ENCODE measurements around the gene LYSMD1. TPM values are rescaled to one million over a fixed set of nuclear protein-coding genes. Genes with fewer than 3 reads are reported as not detected.

The LYSMD1 gene, protein sequence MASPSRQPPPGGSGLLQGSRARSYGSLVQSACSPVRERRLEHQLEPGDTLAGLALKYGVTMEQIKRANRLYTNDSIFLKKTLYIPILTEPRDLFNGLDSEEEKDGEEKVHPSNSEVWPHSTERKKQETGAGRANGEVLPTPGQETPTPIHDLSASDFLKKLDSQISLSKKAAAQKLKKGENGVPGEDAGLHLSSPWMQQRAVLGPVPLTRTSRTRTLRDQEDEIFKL
- 6.2 and 11.7 TPM in 2 replicates for total RNA-seq

DNA sequence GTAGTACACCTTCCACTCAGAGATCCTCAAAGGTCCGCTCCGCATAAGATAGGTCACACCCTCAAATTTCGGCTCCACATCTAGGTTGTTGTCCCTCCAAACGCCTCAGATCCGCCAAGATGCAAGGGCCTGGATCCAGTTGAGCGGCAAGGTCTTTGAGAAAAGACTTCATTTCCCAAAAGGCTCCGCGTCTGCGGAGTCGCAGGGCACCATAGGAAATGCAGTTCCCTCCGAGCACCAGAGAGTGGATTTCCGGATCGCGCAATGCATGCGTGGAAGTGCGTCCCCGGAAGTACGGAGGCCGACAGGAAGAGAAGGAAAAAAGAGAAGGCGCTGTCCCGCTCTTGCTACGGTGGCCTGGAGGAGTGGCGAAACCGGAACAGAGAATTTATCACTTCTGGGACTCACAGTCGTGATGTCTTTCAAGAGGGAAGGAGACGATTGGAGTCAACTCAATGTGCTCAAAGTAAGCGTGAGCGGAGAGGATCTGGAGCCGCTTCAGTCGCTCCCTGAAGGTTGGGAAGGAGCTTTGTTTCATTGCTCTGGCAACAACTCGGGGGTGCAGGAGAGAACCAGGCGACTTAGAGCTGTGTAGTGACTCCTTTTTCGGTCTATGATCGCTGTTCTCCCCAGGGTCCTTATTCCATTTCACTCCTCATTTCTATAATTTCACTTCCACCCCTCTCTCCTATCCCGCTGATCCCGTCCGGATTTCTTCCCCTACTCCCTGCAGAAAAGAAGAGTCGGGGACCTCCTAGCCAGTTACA, at the start of gene LYSMD1, which contains the start of gene SCNM1:
Gene LYSMD1, minus strand, starts transcription at position 165 of the 767 bp plus-strand sequence. CDS start 644 bp downstream, outside the sequence.
Gene SCNM1, plus strand, starts transcription at position 407 of the 767 bp plus-strand sequence. Its CDS starts 9 bp downstream, at position 416.

GRCh38 chr1:151198254-151199127, 32.8 kb upstream of the LYSMD1 start, which contains the start of gene PIP5K1A:
TSS of gene PIP5K1A (plus strand) at chr1:151198552. CDS start at chr1:151198997, 445 bp downstream.

DNA sequence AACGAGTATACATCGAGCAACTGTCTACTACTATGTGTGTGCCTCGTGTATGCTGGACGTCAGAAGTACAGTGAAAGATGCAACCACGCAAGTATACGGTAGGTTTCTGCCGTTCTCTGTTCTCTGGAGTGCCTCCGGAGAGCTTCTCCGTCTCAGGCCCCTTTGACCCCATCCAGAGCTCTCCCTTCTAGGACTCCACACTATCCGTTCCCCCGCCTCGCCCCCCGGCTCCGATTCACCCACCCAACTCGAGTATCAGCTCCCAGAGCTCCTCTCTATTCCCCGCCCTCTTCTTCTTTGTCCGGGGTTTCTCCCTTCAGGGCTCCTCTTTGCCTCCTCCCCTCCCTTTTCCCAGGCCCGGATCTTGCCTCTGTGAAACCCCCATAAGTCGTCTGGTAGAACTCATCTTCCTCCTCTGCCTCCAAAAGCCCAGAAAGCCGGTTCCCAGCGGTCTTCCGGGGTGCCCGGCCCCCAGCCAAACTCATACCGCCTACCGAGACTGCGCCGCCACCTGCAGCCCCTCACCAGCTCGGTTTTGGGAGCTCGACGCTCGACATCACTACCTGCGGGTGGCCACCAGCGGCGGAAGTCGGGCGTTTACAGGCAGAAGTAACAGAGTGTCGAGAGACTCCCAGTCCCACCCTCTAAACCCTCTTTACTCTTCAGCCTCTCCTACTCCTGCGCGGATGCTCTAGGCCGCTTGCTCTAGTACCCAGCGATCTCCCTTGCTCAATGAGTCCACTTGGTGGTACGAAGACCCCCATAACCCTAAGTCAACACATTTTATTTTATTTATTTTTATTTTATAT, 24.1 kb upstream of the LYSMD1 start, which contains the start of gene VPS72:
Gene VPS72, minus strand, starts transcription at position 561 of the 809 bp plus-strand sequence. Its CDS starts 76 bp downstream, at position 485.

DNA sequence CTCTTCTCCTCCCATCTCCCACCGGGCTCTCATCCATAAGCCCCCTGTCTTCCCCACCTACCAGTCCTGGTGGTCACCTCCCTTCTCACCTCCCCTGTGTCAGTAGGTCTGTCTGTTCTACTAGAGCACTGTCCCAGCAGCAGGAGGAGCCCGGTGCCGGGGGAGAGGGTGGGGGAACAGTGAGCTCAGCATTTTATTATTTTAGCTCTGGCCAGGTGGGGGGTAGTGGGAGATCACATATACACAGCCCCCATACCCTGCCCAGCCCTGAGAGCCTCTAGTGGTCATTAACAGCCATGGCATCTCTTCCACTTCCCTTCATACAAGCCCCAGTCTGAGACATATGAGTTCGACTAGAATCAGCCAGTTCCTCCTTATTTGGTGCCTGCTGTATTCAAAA, 10.2 kb upstream of the LYSMD1 start, which contains the start of gene TMOD4:
Gene TMOD4, minus strand, starts transcription at position 119 of the 400 bp plus-strand sequence. CDS start 1,106 bp downstream, outside the sequence.

GRCh38 chr1:151156515-151156819, 9.2 kb downstream of the LYSMD1 start, which contains the start of gene TNFAIP8L2:
TSS of gene TNFAIP8L2 (plus strand) at chr1:151156649. CDS start at chr1:151158698, 2,049 bp downstream.

GRCh38 chr1:151146412-151147131, 19.1 kb downstream of the LYSMD1 start, which contains the start of gene SEMA6C:
TSS of gene SEMA6C (minus strand) at chr1:151146631. CDS start at chr1:151142621, 4,010 bp downstream.

Other genes with a start within 250 kb of the LYSMD1 start
- 20.0 and 24.9 TPM in 2 replicates for gene SETDB1, start 239.5 kb downstream of the LYSMD1 start, total RNA-seq
- 124 and 274 TPM in 2 replicates for gene CERS2, start 191.1 kb downstream of the LYSMD1 start, total RNA-seq
- 0.13 TPM in 1 of 2 replicates, not detected in the other for gene ANXA9, start 183.6 kb downstream of the LYSMD1 start, total RNA-seq
- 7.8 and 18.1 TPM in 2 replicates for gene MINDY1, start 159.0 kb downstream of the LYSMD1 start, total RNA-seq
- 11.8 and 28.0 TPM in 2 replicates for gene PRUNE1, start 157.5 kb downstream of the LYSMD1 start, total RNA-seq
- 0.13 and 2.3 TPM in 2 replicates for gene BNIPL, start 129.3 kb downstream of the LYSMD1 start, total RNA-seq
- gene C1orf56, start 118.2 kb downstream of the LYSMD1 start, total RNA-seq: 3.0 and 3.9 TPM in 2 replicates
- 39.0 and 43.8 TPM in 2 replicates for gene CDC42SE1, start 106.3 kb downstream of the LYSMD1 start, total RNA-seq
- gene MLLT11, start 105.5 kb downstream of the LYSMD1 start, total RNA-seq: 5.8 and 19.0 TPM in 2 replicates
- gene GABPB2, start 95.1 kb downstream of the LYSMD1 start, total RNA-seq: 4.5 and 5.7 TPM in 2 replicates
- 1.7 and 5.5 TPM in 2 replicates for gene SEMA6C, start 19.3 kb downstream of the LYSMD1 start, total RNA-seq
- not detected in 2 replicates for gene TNFAIP8L2, start 9.3 kb downstream of the LYSMD1 start, total RNA-seq
- 29.5 and 31.0 TPM in 2 replicates for gene SCNM1, start 242 bp upstream of the LYSMD1 start, total RNA-seq
- gene TMOD4, start 10.1 kb upstream of the LYSMD1 start, total RNA-seq: not detected in 2 replicates
- 42.7 and 52.9 TPM in 2 replicates for gene VPS72, start 24.3 kb upstream of the LYSMD1 start, total RNA-seq
- 42.2 and 43.2 TPM in 2 replicates for gene PIP5K1A, start 32.6 kb upstream of the LYSMD1 start, total RNA-seq
- gene PSMD4, start 88.8 kb upstream of the LYSMD1 start, total RNA-seq: 124 and 156 TPM in 2 replicates
- gene ZNF687, start 116.4 kb upstream of the LYSMD1 start, total RNA-seq: 17.6 and 29.0 TPM in 2 replicates
- 48.6 and 60.4 TPM in 2 replicates for gene PI4KB, start 161.5 kb upstream of the LYSMD1 start, total RNA-seq
- gene RFX5, start 181.3 kb upstream of the LYSMD1 start, total RNA-seq: 22.2 and 25.4 TPM in 2 replicates
- gene SELENBP1, start 206.8 kb upstream of the LYSMD1 start, total RNA-seq: 27.0 and 118 TPM in 2 replicates
- 331 and 344 TPM in 2 replicates for gene PSMB4, start 233.7 kb upstream of the LYSMD1 start, total RNA-seq

Measured in epithelial cell of alveolus of lung (primary cell).